H1 (cell line): ENCODE measurements around the gene TRPM1. TPM values are rescaled to one million over a fixed set of nuclear protein-coding genes. Genes with fewer than 3 reads are reported as not detected.

Experiments used
- CTCF ChIA-PET: fragments of 300-600 bp; sonication (Branson Sonifier 250); formaldehyde crosslinking; loops from one replicate; lab custom pipeline; 2021; ENCODE audit not compliant: partially characterized antibody; lab: Charles Lee
- POLR2A ChIA-PET: fragments of 300-600 bp; sonication (Branson Sonifier 250); formaldehyde crosslinking; loops from one replicate; lab custom pipeline; 2021; ENCODE audit warnings: inconsistent platforms; ENCODE audit not compliant: partially characterized antibody; lab: Charles Lee
- DNase-seq, 2 experiments: peaks; one replicate each; pipeline versions ENCODE4 v3.0.0 to v3.0.0-alpha.2; 2010 to 2022; ENCODE audit warnings: low spot score in 2 of 2, low read depth in 1 of 2, mixed read lengths in 1 of 2
- FAIRE-seq: peaks from 2 replicates; lab custom pipeline; 2011; peaks lifted over from hg19 to GRCh38; lab: Jason Lieb, UNC
- H2AFZ ChIP-seq: 2 replicates; pipeline ENCODE4 v1.8.1; 2012; ENCODE audit warnings: low read length, inconsistent platforms
- H2AK5ac ChIP-seq: 2 replicates; pipeline ENCODE4 v1.6.1; 2013; ENCODE audit warnings: low read depth, low read length
- H2BK120ac ChIP-seq: replicated peaks from 2 replicates; pipeline ENCODE3; 2013; ENCODE audit warnings: low read depth, low read length, inconsistent platforms
- H2BK12ac ChIP-seq: 2 replicates; pipeline ENCODE4 v1.6.1; 2013; ENCODE audit warnings: low read depth, low read length
- H2BK15ac ChIP-seq: 2 replicates; pipeline ENCODE4 v1.6.1; 2013; ENCODE audit warnings: low read length
- H2BK20ac ChIP-seq: 2 replicates; pipeline ENCODE4 v1.6.1; 2013; ENCODE audit warnings: low read length
- H2BK5ac ChIP-seq: 2 replicates; pipeline ENCODE4 v1.6.1; 2013; ENCODE audit warnings: low read depth, low read length
- H3K14ac ChIP-seq: 2 replicates; pipeline ENCODE4 v1.6.1; 2013; ENCODE audit warnings: inconsistent platforms; ENCODE audit not compliant: insufficient read length
- H3K18ac ChIP-seq: 2 replicates; pipeline ENCODE4 v1.6.1; 2013; ENCODE audit warnings: low read length; ENCODE audit errors: extremely low read depth
- H3K23ac ChIP-seq: 2 replicates; pipeline ENCODE4 v1.6.1; 2013; ENCODE audit warnings: inconsistent platforms; ENCODE audit not compliant: insufficient read length
- H3K23me2 ChIP-seq: 2 replicates; pipeline ENCODE4 v1.6.1; 2013; ENCODE audit warnings: low read depth, low read length
- H3K27ac ChIP-seq: 2 replicates; pipeline ENCODE4 v1.6.1; 2011; ENCODE audit warnings: low read depth, low read length, inconsistent platforms
- H3K27me3 ChIP-seq, 4 experiments: replicated peaks in 1 of 4; 1 replicate in 1 of 4; 2 replicates in 3 of 4; pipeline versions ENCODE4 v1.6.1 to v1.8.1; 2011 to 2013; ENCODE audit warnings: low read length in 3 of 4, mild to moderate bottlenecking in 3 of 4, inconsistent platforms in 2 of 4, mixed read lengths in 2 of 4, moderate library complexity in 1 of 4; ENCODE audit not compliant: control insufficient read depth in 3 of 4, insufficient read depth in 3 of 4; ENCODE audit errors: extremely low read depth in 1 of 4
- H3K36me3 ChIP-seq, 4 experiments: 2 replicates each; pipeline versions ENCODE4 v1.6.1 to v1.8.1; 2011 to 2013; ENCODE audit warnings: mild to moderate bottlenecking in 4 of 4, low read length in 3 of 4, moderate library complexity in 2 of 4, control low read depth in 1 of 4, inconsistent platforms in 1 of 4; ENCODE audit not compliant: insufficient read depth in 4 of 4, control insufficient read depth in 2 of 4
- H3K4ac ChIP-seq: replicated peaks from 2 replicates; pipeline ENCODE3; 2013; ENCODE audit warnings: low read length, low read depth, mixed read lengths, inconsistent platforms; ENCODE audit not compliant: insufficient read length
- H3K4me1 ChIP-seq, 4 experiments: replicated peaks in 1 of 4; 1 replicate in 1 of 4; 2 replicates in 3 of 4; pipeline versions ENCODE4 v1.6.1 to v1.8.1; 2011 to 2013; ENCODE audit warnings: low read length in 3 of 4, inconsistent platforms in 2 of 4, mixed read lengths in 1 of 4; ENCODE audit not compliant: insufficient read depth in 4 of 4, control insufficient read depth in 3 of 4
- H3K4me2 ChIP-seq, 2 experiments: 2 replicates each; pipeline versions ENCODE4 v1.6.1 to v1.8.1; 2011 to 2013; ENCODE audit warnings: low read depth in 2 of 2, low read length in 2 of 2, control low read depth in 1 of 2, inconsistent platforms in 1 of 2, mild to moderate bottlenecking in 1 of 2; ENCODE audit not compliant: insufficient read depth in 1 of 2
- H3K4me3 ChIP-seq, 4 experiments: fragments of 200-600, 300-600 bp in 1 of 4; sonication (generic), shearing (Covaris generic), sonication (Bioruptor Twin) in 1 of 4; 2 replicates each; pipeline versions ENCODE4 v1.5.1 to v1.8.1; 2011 to 2016; ENCODE audit warnings: low read length in 4 of 4, low read depth in 3 of 4, control low read depth in 2 of 4, inconsistent platforms in 2 of 4, mild to moderate bottlenecking in 2 of 4, mixed read lengths in 1 of 4, moderate library complexity in 1 of 4; ENCODE audit not compliant: insufficient read depth in 2 of 4; ENCODE audit errors: extremely low read depth in 1 of 4
- H3K56ac ChIP-seq: replicated peaks from 2 replicates; pipeline ENCODE3; 2013; ENCODE audit warnings: low read depth, mild to moderate bottlenecking, mixed read lengths, low read length, inconsistent platforms; ENCODE audit not compliant: insufficient read length
- H3K79me1 ChIP-seq: 2 replicates; pipeline ENCODE4 v1.6.1; 2013; ENCODE audit warnings: low read depth, low read length, control low read depth
- H3K79me2 ChIP-seq, 2 experiments: 2 replicates each; pipeline versions ENCODE4 v1.6.1 to v1.8.1; 2012 to 2013; ENCODE audit warnings: low read length in 2 of 2, mild to moderate bottlenecking in 2 of 2, inconsistent platforms in 1 of 2; ENCODE audit not compliant: insufficient read depth in 2 of 2, control insufficient read depth in 1 of 2
- H3K9ac ChIP-seq, 4 experiments: replicated peaks in 1 of 4; 1 replicate in 1 of 4; 2 replicates in 3 of 4; pipeline versions ENCODE4 v1.6.1 to v1.8.1; 2011 to 2013; ENCODE audit warnings: low read depth in 3 of 4, low read length in 3 of 4, control low read depth in 2 of 4, mild to moderate bottlenecking in 2 of 4, moderate library complexity in 2 of 4, inconsistent platforms in 1 of 4; ENCODE audit errors: extremely low read depth in 1 of 4
- H3K9me3 ChIP-seq, 2 experiments: 2 replicates each; pipeline versions ENCODE4 v1.6.1 to v1.8.1; 2012 to 2013; ENCODE audit warnings: mild to moderate bottlenecking in 2 of 2, moderate library complexity in 2 of 2, control low read depth in 1 of 2, inconsistent platforms in 1 of 2, low read depth in 1 of 2, low read length in 1 of 2, mixed read lengths in 1 of 2; ENCODE audit not compliant: insufficient read depth in 2 of 2
- H4K20me1 ChIP-seq, 2 experiments: replicated peaks in 1 of 2; 2 replicates each; pipeline versions ENCODE3 to v1.8.1; 2011 to 2013; ENCODE audit warnings: inconsistent platforms in 2 of 2, low read length in 2 of 2, mild to moderate bottlenecking in 1 of 2; ENCODE audit not compliant: insufficient read depth in 2 of 2, control insufficient read depth in 1 of 2
- H4K5ac ChIP-seq: 2 replicates; pipeline ENCODE4 v1.6.1; 2013; ENCODE audit warnings: low read length, low read depth, mixed read lengths, inconsistent platforms; ENCODE audit not compliant: insufficient read length
- H4K8ac ChIP-seq: 2 replicates; pipeline ENCODE4 v1.8.0; 2013; ENCODE audit warnings: mild to moderate bottlenecking, moderate library complexity, low read length, inconsistent platforms; ENCODE audit not compliant: insufficient read depth; ENCODE audit errors: extremely low read depth
- H4K91ac ChIP-seq: replicated peaks from 2 replicates; pipeline ENCODE3; 2013; ENCODE audit warnings: low read length, mixed read lengths, inconsistent platforms; ENCODE audit not compliant: insufficient read length
- CEBPB ChIP-seq: IDR thresholded peaks from 2 replicates; pipeline ENCODE4 v1.6.1; 2012; ENCODE audit warnings: low read depth, low read length
- CTCF ChIP-seq, 3 experiments: IDR thresholded peaks; 1 replicate in 2 of 3; 2 replicates in 1 of 3; pipeline versions ENCODE4 v1.5.1 to v1.6.1; 2011; ENCODE audit warnings: low read length in 3 of 3, mild to moderate bottlenecking in 3 of 3, inconsistent platforms in 2 of 3, low read depth in 1 of 3, moderate library complexity in 1 of 3; ENCODE audit not compliant: insufficient read depth in 1 of 3; ENCODE audit errors: control extremely low read depth in 1 of 3
- RAD21 ChIP-seq, 2 experiments: IDR thresholded peaks in 1 of 2; conservative IDR thresholded peaks in 1 of 2; 2 replicates each; pipeline ENCODE4 v1.6.1; 2011; ENCODE audit warnings: low read depth in 2 of 2, low read length in 2 of 2, improper control_type of control experiment in 1 of 2, inconsistent platforms in 1 of 2, mild to moderate bottlenecking in 1 of 2, moderate library complexity in 1 of 2
- RNF2 ChIP-seq: fragments of 200-900, 300-1000 bp; sonication (generic); IDR thresholded peaks from 2 replicates; pipeline ENCODE4 v1.7.1; 2016; ENCODE audit warnings: borderline replicate concordance, low read depth, mild to moderate bottlenecking, antibody characterized with exemption, low read length; ENCODE audit not compliant: poor library complexity, severe bottlenecking; ENCODE audit errors: missing control alignments
- TCF12 ChIP-seq: IDR thresholded peaks from 2 replicates; pipeline ENCODE4 v1.6.1; 2011; ENCODE audit warnings: low read depth, mild to moderate bottlenecking, low read length
- USF2 ChIP-seq: IDR thresholded peaks from 2 replicates; pipeline ENCODE4 v1.6.1; 2011; ENCODE audit warnings: low read length, improper control_type of control experiment
- ZNF274 ChIP-seq: IDR thresholded peaks from 2 replicates; pipeline ENCODE4 v1.7.0; 2012; ENCODE audit warnings: low read length, borderline replicate concordance; ENCODE audit errors: extremely low read depth
- WGBS, 2 experiments: shearing (Covaris generic) in 1 of 2; methylation state at CpG; one replicate each; pipeline versions ENCODE4 v1.1.6 to v1.1.7; 2013 to 2015; ENCODE audit warnings: low lambda C conversion rate in 2 of 2, mixed read lengths in 2 of 2, inconsistent platforms in 1 of 2, low coverage in 1 of 2, missing lambda C conversion rate in 1 of 2; ENCODE audit not compliant: insufficient replicate concordance in 2 of 2, insufficient coverage in 1 of 2, insufficient read length in 1 of 2; ENCODE audit errors: extremely low coverage in 1 of 2, missing lambda C conversion rate in 1 of 2; 5-methylcytosine and 5-hydroxymethylcytosine counted together
- polyA plus RNA-seq, 7 experiments: library from polyadenylated mRNA; depleted of rRNA in 3 of 7; stranded (reverse) in 5 of 7; unstranded in 2 of 7; fragments of >200 nt in 5 of 7; fragments of 200-250 nt in 2 of 7; gene quantifications; 1 replicate in 5 of 7; 2 replicates in 1 of 7; 4 replicates in 1 of 7; pipeline versions ENCODE4 v1.2.1 to v1.2.3, GENCODE V29; 2011 to 2013; ENCODE audit warnings: missing spikeins in 2 of 7, mixed read lengths in 2 of 7
- total RNA-seq: library from RNA; stranded (reverse); fragmentation: NEBNext Ultra II Directional; extraction: Animal tissue kit (Norgen Biotek cat#: 25700); gene quantifications from 2 replicates; pipeline ENCODE4 v1.2.1, GENCODE V29; 2021
- TF ChIP-seq, protein P1 (sequence below): IDR thresholded peaks from 2 replicates; pipeline ENCODE4 v1.6.1; 2011; ENCODE audit warnings: low read depth, mild to moderate bottlenecking, low read length; ENCODE audit not compliant: insufficient read depth

Gene TRPM1
- total and polyA plus RNA-seq, 2 of the 8 experiments (the other 6 are each of a cell fraction or from before 2014, with no cell fraction given): 0.05 TPM; not detected in 1

DNA sequence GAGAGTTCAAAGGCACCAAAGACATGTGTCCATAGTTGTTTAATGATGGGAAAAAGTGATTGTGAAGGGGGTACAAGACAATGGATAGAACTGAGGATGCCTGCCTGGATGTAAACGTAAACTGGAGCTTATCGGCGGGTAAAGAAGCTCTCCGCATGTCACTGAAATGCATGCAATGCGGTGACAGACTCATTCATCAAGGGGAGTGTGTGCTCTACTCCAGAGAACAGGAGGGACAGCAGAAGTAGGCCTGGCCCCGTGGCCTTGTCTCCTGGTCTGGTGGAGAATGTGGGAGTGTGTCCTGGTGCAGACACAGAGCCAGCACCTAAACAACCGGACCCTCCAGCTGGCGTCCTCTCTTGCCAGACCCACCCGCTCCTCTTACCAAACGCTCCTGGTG lies 50.6 kb downstream of the TRPM1 start:
- Histone ChIP-seq H4K91ac (no peak overlapping the region), H3K36me3 (no peaks in the 10 kb centered on the region), H3K4ac (no peak overlapping the region), H2BK12ac (0 out of 2 replicates have a peak overlapping the region, but pooled peaks have one; percentile 68), H4K5ac (no peak overlapping the region), H2BK20ac (no peak overlapping the region), H2BK5ac (no peak overlapping the region), H3K14ac (no peak overlapping the region), H3K23ac (no peak overlapping the region), H3K79me1 (no peaks in the 10 kb centered on the region), H3K23me2 (0 out of 2 replicates have a peak, but pooled peaks cover 3% of the 10 kb centered on the region), H3K9me3 (no peaks in the 10 kb centered on the region), H3K4me2 (no peak overlapping the region), H4K20me1 (no peaks in the 10 kb centered on the region), H3K9ac (no peak overlapping the region), H3K4me3 (no peak overlapping the region), H3K27me3 (no peaks in the 10 kb centered on the region; a peak in 1 of 7 replicates), H2BK15ac (no peak overlapping the region), H3K18ac (no peak overlapping the region), H3K27ac (no peak overlapping the region), H3K56ac (no peak overlapping the region), H4K8ac (no peak overlapping the region), H3K4me1 (peaks cover 0 to 5% (median 3%) of the 10 kb centered on the region in 4 experiments; a peak in 1 of 7 replicates), H3K79me2 (no peaks in the 10 kb centered on the region), H2AK5ac (no peak overlapping the region), H2AFZ (no peak overlapping the region), H2BK120ac (no peak overlapping the region)
- POLR2A ChIA-PET: interaction anchor here (1.0 kb wide), 1 partner anchor 12 kb away, joined by 3 read pairs; no protein-coding TSS in a partner anchor
- no peak for DNase-seq
- FAIRE-seq: no peak
- CTCF ChIA-PET: interaction anchor here (0.8 to 1.5 kb wide), 3 partner anchors 25 to 78 kb away, joined by 3 to 4 read pairs (median 4); no protein-coding TSS in a partner anchor
- WGBS, 2 experiments: 86% methylated on average over 10 of the region's 10 CpGs; no CpG with 5 or more reads in 1 of the 2 experiments
- TF ChIP-seq TCF12: no peak
- no peak for TF ChIP-seq CEBPB
- TF ChIP-seq RNF2: no peak
- TF ChIP-seq CTCF (IDR thresholded peaks at IDR 0.05; ENCODE audit: control extremely low read depth in 1 of 3, insufficient read depth in 1 of 3, low read depth in 1 of 3, low read length in 3 of 3): no peak
- TF ChIP-seq, protein P1, sequence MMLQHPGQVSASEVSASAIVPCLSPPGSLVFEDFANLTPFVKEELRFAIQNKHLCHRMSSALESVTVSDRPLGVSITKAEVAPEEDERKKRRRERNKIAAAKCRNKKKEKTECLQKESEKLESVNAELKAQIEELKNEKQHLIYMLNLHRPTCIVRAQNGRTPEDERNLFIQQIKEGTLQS: no peak
- TF ChIP-seq RAD21 (IDR thresholded peaks at IDR 0.05 in 1 of 2, conservative IDR thresholded peaks at IDR 0.05 in 1 of 2; ENCODE audit: low read depth in 2 of 2, low read length in 2 of 2): no peak
- no peak for TF ChIP-seq USF2
- TF ChIP-seq ZNF274: no peak
